ENCODE results near the gene CGN.

GRCh38 chr1:151539321-151540020 lies 28.3 kb downstream of the CGN start:
- TF ChIP-seq, protein P1, sequence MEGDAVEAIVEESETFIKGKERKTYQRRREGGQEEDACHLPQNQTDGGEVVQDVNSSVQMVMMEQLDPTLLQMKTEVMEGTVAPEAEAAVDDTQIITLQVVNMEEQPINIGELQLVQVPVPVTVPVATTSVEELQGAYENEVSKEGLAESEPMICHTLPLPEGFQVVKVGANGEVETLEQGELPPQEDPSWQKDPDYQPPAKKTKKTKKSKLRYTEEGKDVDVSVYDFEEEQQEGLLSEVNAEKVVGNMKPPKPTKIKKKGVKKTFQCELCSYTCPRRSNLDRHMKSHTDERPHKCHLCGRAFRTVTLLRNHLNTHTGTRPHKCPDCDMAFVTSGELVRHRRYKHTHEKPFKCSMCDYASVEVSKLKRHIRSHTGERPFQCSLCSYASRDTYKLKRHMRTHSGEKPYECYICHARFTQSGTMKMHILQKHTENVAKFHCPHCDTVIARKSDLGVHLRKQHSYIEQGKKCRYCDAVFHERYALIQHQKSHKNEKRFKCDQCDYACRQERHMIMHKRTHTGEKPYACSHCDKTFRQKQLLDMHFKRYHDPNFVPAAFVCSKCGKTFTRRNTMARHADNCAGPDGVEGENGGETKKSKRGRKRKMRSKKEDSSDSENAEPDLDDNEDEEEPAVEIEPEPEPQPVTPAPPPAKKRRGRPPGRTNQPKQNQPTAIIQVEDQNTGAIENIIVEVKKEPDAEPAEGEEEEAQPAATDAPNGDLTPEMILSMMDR (IDR thresholded peaks at IDR 0.05; ENCODE audit: borderline replicate concordance, extremely low read depth, low read length, poor library complexity, severe bottlenecking), result no peak
- TF ChIP-seq EZH2 (IDR thresholded peaks at IDR 0.05; ENCODE audit: borderline replicate concordance, low read depth, low read length, severe bottlenecking), result no peak
